Fibroblast of skin of abdomen (primary cell): Measurements from ENCODE around the gene IFI27L2.
A peak's percentile ranks its signal among the peaks of the same experiment; 100 is the strongest.

Experiments
- DNase-seq: peaks from one replicate; pipeline ENCODE4 v3.0.0-alpha.2; 2013

Gene IFI27L2

GRCh38 chr14:94098326-94098992, 30.9 kb downstream of the IFI27L2 start:
- peak; percentile 91 for DNase-seq

GRCh38 chr14:94097091-94097490, 32.3 kb downstream of the IFI27L2 start:
- no peak for DNase-seq

- no peak for DNase-seq
These were observed 36.0 kb downstream of the IFI27L2 start for GRCh38 chr14:94093418-94093817.

GRCh38 chr14:94089479-94089878, 39.9 kb downstream of the IFI27L2 start:
- DNase-seq, result peak; percentile 11

DNA sequence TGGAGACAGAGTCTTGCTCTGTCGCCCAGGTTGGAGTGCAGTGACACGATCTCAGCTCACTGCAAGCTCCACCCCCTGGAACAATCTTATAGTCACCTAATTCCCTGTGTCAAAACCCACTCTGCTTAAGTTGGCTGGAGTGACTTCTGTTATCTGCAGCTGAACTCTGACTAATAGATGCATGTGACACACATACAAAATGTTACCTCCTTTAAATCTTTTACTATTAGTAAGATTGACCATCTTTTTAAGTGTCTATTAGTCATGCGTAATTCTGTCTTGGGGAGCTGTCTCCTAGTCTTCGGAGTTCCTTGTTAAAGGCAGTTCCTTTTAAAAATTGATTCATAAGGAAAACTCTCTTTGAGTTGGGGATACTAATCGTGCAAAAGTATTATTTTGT, 40.9 kb downstream of the IFI27L2 start:
- peak; percentile 33 for DNase-seq

DNA sequence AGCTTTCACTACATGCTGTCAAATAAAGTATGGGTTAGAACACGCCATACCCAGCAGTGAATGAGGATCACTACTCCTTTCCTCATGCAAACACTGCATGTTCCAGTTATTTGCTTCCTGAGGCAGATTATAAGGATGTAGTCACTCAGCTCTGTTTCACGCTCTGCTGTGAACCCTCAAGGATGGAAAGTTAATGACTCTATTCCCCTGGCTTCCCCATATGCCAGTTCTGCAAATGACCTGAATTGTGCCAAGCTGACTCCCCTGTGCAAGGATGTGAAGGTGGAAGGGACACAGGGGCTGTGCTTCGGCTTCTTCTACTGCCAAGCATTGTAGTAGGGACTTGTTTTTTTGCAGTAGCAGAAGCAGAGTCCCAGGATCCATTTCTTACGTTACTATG, 41.5 kb downstream of the IFI27L2 start:
- no peak for DNase-seq

DNA sequence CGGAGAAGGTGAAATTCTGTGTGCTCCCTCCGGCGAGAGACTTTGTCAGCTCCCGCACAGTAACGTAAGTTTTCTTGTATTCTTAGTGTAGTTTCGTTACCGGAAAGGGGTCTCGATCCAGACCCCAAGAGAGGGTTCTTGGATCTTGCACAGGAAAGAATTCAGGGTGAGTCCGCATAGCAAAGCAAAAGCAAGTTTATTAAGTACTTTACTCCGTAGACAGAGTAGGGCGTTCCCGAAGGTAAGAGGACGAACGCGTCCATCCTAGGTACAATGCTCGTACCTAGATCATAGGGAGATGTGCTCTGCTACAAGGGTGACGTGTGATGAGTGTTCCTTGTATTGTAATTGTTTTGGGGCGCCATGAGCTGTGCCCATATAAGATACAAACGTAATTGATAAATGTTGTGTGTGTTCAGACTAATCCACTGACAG, 48.0 kb downstream of the IFI27L2 start:
- DNase-seq, result no peak

DNA sequence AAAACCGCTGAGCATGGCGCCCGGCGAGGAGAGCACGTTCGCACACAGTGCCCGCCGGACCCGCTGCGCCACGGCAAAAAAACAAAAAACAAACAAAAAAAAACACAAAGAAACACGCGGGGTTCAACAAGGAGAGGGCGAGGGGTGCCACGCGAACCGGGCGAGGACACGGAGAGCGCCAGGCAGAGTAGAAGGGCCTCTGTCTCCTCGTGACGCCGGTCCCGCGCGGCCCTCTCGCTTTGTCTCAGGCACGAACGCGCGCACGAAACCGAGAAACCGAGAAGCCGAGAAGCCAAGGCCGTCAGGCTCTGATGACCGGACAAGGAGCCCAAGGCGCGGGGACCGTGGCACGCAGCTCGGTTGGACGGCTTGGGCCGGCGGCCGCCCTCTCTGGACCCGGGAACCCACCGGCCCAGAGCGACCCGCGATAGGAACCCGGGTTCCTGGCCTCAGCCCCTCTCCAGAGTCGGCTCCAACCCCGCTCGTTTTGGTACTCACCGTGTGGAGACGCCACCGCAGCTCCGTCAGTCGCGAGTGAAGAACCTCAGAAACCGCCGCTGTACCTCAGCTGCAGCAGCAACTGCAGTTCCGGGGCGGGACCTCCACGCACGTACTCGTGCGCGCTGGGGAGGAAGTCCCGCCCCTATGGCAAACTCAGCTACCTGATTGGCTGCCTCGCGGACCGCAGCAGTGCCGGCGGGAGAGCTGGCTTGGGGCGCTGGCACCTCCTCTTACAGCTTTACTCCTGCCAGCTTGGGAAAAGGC, 48.6 kb downstream of the IFI27L2 start, which contains the start of the genes DDX24 and IFI27L1:
Gene DDX24, minus strand, starts transcription at position 582 of the 765 bp plus-strand sequence. CDS start 1,460 bp downstream, outside the sequence.
Gene IFI27L1, plus strand, starts transcription at position 690 of the 765 bp plus-strand sequence. CDS start 15,628 bp downstream, outside the sequence.
- DNase-seq, result peak; percentile 93

DNA sequence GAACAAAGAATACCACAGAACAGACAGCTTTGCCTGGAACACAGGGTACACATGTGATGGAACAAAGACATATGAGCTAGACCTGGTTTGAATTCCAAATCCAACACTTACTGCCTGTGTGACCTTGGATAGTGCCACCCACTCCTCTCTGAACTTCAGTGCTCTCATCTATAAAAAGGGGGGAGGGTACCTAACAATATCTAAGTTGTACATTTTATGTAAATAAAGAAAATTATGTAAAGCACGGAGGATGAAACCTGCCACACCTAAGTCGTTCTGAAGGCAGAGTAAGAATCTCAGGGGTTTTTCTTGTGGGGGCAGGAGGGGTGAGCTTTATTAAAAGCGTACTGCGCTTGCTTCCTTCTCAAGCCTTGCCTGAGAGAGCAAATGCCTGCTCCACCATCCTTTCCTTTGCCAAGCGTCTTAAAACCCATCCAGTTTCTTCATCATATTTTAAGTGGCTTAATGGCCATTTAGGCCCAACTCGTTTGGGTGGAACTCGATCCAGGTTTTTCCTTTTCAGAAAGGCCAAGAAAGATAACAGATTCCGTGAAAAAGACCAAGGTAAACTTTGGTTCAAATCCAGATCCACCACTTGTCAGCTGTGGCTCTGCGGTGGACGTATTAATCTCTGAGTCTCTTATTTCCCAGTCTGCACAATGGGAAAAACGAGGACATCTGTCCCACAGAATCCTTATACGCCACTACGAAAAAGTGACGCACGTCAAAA, 49.3 kb downstream of the IFI27L2 start:
- DNase-seq, result peak; percentile 19

DNA sequence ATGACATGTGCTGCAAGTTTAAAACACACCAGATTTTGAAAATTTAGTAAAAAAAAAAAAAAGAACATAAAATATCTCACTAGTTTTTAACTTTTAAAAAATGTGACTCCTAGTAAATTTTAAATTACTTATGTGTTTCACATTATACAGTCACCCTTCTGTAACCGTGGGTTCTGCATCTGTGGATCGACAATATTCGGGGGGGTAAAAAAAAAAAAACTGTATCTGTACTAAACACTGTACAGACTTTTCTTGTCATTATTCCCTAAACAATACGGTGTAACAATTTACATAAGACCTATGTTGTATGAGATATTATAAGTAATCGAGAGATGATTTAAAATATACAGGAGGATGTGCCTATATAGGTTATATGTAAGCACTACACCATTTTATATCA, 51.6 kb downstream of the IFI27L2 start:
- no peak for DNase-seq
